ENCODE measurements around the gene WWTR1. TPM values are rescaled to one million over a fixed set of nuclear protein-coding genes. Genes with fewer than 3 reads are reported as not detected.

WWTR1 gene
- total and polyA plus RNA-seq, 2 donors (not counting 3 experiments of a cell fraction or from before 2014, with no cell fraction given) = 210 to 341 TPM

- Histone ChIP-seq H3K4me2 (ENCODE audit: insufficient read depth, low read length) (no peak overlapping the region), H2AFZ (ENCODE audit: low read depth, low read length) (no peak overlapping the region), H3K27ac (ENCODE audit: insufficient read depth, low read depth, low read length) (no peak overlapping the region), H3K27me3 (ENCODE audit: control insufficient read depth in 2 of 2, insufficient read depth in 2 of 2, low read length in 2 of 2) (no peaks in the 10 kb centered on the region), H3K9me3 (replicated peaks; ENCODE audit: control insufficient read depth, insufficient read depth, low read length) (no peaks in the 10 kb centered on the region), H3K9me1 (replicated peaks; ENCODE audit: control insufficient read depth, extremely low read depth, insufficient read depth, low read length) (no peaks in the 10 kb centered on the region), H4K20me1 (replicated peaks; ENCODE audit: control insufficient read depth, extremely low read depth, insufficient read depth, low read length) (peaks cover 2% of the 10 kb centered on the region), H3K4me1 (ENCODE audit: control insufficient read depth, extremely low read depth, insufficient read depth, low read length) (peaks cover 28% of the 10 kb centered on the region), H3K79me2 (ENCODE audit: control insufficient read depth, insufficient read depth, low read length) (peaks cover 90% of the 10 kb centered on the region), H3K36me3 (ENCODE audit: control insufficient read depth in 2 of 2, extremely low read depth in 1 of 2, insufficient read depth in 2 of 2, low read length in 2 of 2) (peaks cover 5 to 7% of the 10 kb centered on the region in 2 experiments), H3K4me3 (replicated peaks in 1 of 3; ENCODE audit: insufficient read depth in 1 of 3, low read depth in 1 of 3, low read length in 3 of 3) (no peak overlapping the region), H3K9ac (replicated peaks; ENCODE audit: extremely low read depth, insufficient read depth, low read length) (no peak overlapping the region)
- intact Hi-C loops (cut with micrococcal nuclease) (no loop called here), dilution Hi-C loops (cut with MboI; ENCODE audit: extremely low pct_ligation_motif_present, low sequenced_read_pairs) (no loop called here)
- BruUV-seq (replicated peaks) = no TSS peak
- DNase-seq (ENCODE audit: low read depth, low spot score) = no peak
- no peak for TF ChIP-seq POLR2AphosphoS5 (IDR thresholded peaks at IDR 0.05; ENCODE audit: insufficient read depth, low read depth, low read length)
- TF ChIP-seq MAX (IDR thresholded peaks at IDR 0.05; ENCODE audit: insufficient read depth, insufficient read length) = no peak
- POLR2A ChIA-PET = no interaction called here
- CTCF ChIA-PET = interaction anchor here (0.7 to 1.9 kb wide), 3 partner anchors 9 to 36 kb away, joined by 3 to 8 read pairs (median 3); no protein-coding TSS in a partner anchor
- no peak for FAIRE-seq
Observed at GRCh38 chr3:149564079-149564478, 93.7 kb downstream of the WWTR1 start.

- no peaks in the 10 kb centered on the region for H3K9me3 ChIP-seq (replicated peaks; ENCODE audit: control insufficient read depth, insufficient read depth, low read length)
- POLR2A ChIA-PET = interaction anchor here (0.7 kb wide), 1 partner anchor 86 kb away, joined by 3 read pairs; no protein-coding TSS in a partner anchor
- peaks cover 2% of the 10 kb centered on the region for H4K20me1 ChIP-seq (replicated peaks; ENCODE audit: control insufficient read depth, extremely low read depth, insufficient read depth, low read length)
- DNase-seq (ENCODE audit: low read depth, low spot score) (no peak), FAIRE-seq (no peak)
- H3K36me3 ChIP-seq (ENCODE audit: control insufficient read depth in 2 of 2, extremely low read depth in 1 of 2, insufficient read depth in 2 of 2, low read length in 2 of 2) = peaks cover 5 to 7% of the 10 kb centered on the region in 2 experiments
- intact Hi-C loops (cut with micrococcal nuclease) = no loop called here
- no peaks in the 10 kb centered on the region for H3K9me1 ChIP-seq (replicated peaks; ENCODE audit: control insufficient read depth, extremely low read depth, insufficient read depth, low read length)
- dilution Hi-C loops (cut with MboI; ENCODE audit: extremely low pct_ligation_motif_present, low sequenced_read_pairs) = no loop called here
- no peak overlapping the region for H2AFZ ChIP-seq (ENCODE audit: low read depth, low read length)
- H3K9ac ChIP-seq (replicated peaks; ENCODE audit: extremely low read depth, insufficient read depth, low read length) = no peak overlapping the region
- no peak overlapping the region for H3K4me3 ChIP-seq (replicated peaks in 1 of 3; ENCODE audit: insufficient read depth in 1 of 3, low read depth in 1 of 3, low read length in 3 of 3)
- H3K27me3 ChIP-seq (ENCODE audit: control insufficient read depth in 2 of 2, insufficient read depth in 2 of 2, low read length in 2 of 2) = no peaks in the 10 kb centered on the region
- no peak overlapping the region for H3K4me2 ChIP-seq (ENCODE audit: insufficient read depth, low read length)
- peaks cover 28% of the 10 kb centered on the region for H3K4me1 ChIP-seq (ENCODE audit: control insufficient read depth, extremely low read depth, insufficient read depth, low read length)
- CTCF ChIA-PET = interaction anchor here (1.9 kb wide), 1 partner anchor 10 kb away, joined by 8 read pairs; no protein-coding TSS in a partner anchor
- BruUV-seq (replicated peaks) = no TSS peak
- no peak overlapping the region for H3K27ac ChIP-seq (ENCODE audit: insufficient read depth, low read depth, low read length)
- TF ChIP-seq EZH2 (IDR thresholded peaks at IDR 0.05; ENCODE audit: borderline replicate concordance, low read depth, low read length, severe bottlenecking) (no peak), JUN (IDR thresholded peaks at IDR 0.05; ENCODE audit: borderline replicate concordance, insufficient read depth, insufficient read length, low read depth) (no peak), MAX (IDR thresholded peaks at IDR 0.05; ENCODE audit: insufficient read depth, insufficient read length) (no peak), FOS (IDR thresholded peaks at IDR 0.05; ENCODE audit: borderline replicate concordance, insufficient read depth, low read length) (no peak)
- peaks cover 94% of the 10 kb centered on the region for H3K79me2 ChIP-seq (ENCODE audit: control insufficient read depth, insufficient read depth, low read length)
Observed at GRCh38 chr3:149563114-149563513, 94.7 kb downstream of the WWTR1 start.
